Stimulated activated naive CD8-positive, alpha-beta T cell treated with anti-CD3 and anti-CD28 coated beads, Interleukin-15, Interleukin-2, amounts not matched to agents 100 ng/mL and 50 ng/mL, for 24 hours (primary cell): ENCODE data around the gene OR51E1.

Experiments
- H3K27ac Mint-ChIP-seq: one replicate; pipeline ENCODE4 v1.8.0; 2021; ENCODE audit warnings: mild to moderate bottlenecking, mixed read lengths
- H3K27me3 Mint-ChIP-seq: one replicate; pipeline ENCODE4 v1.8.0; 2021; ENCODE audit warnings: mixed read lengths
- H3K36me3 Mint-ChIP-seq: one replicate; pipeline ENCODE4 v1.8.0; 2021; ENCODE audit warnings: low read depth, mixed read lengths
- H3K4me1 Mint-ChIP-seq: one replicate; pipeline ENCODE4 v1.8.0; 2021; ENCODE audit warnings: low read depth, mixed read lengths
- H3K4me3 Mint-ChIP-seq: one replicate; pipeline ENCODE4 v1.8.0; 2021; ENCODE audit warnings: mild to moderate bottlenecking, mixed read lengths
- H3K9me3 Mint-ChIP-seq: one replicate; pipeline ENCODE4 v1.8.0; 2021; ENCODE audit warnings: mixed read lengths

Gene OR51E1

DNA sequence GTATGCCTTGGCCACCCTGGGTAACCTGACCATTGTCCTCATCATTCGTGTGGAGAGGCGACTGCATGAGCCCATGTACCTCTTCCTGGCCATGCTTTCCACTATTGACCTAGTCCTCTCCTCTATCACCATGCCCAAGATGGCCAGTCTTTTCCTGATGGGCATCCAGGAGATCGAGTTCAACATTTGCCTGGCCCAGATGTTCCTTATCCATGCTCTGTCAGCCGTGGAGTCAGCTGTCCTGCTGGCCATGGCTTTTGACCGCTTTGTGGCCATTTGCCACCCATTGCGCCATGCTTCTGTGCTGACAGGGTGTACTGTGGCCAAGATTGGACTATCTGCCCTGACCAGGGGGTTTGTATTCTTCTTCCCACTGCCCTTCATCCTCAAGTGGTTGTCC, 3.9 kb upstream of the OR51E1 start:
- Mint-ChIP-seq H3K9me3 (no peaks in the 10 kb centered on the region), H3K4me1 (no peaks in the 10 kb centered on the region), H3K36me3 (no peaks in the 10 kb centered on the region), H3K4me3 (no peak overlapping the region), H3K27me3 (peaks cover 7% of the 10 kb centered on the region), H3K27ac (no peak overlapping the region)

GRCh38 chr11:4641501-4641900, 2.3 kb upstream of the OR51E1 start:
- H3K27me3 Mint-ChIP-seq, result peaks cover 9% of the 10 kb centered on the region
- H3K36me3 Mint-ChIP-seq, result no peaks in the 10 kb centered on the region
- H3K4me3 Mint-ChIP-seq, result no peak overlapping the region
- no peak overlapping the region for H3K27ac Mint-ChIP-seq
- no peaks in the 10 kb centered on the region for H3K9me3 Mint-ChIP-seq
- H3K4me1 Mint-ChIP-seq, result no peaks in the 10 kb centered on the region

DNA sequence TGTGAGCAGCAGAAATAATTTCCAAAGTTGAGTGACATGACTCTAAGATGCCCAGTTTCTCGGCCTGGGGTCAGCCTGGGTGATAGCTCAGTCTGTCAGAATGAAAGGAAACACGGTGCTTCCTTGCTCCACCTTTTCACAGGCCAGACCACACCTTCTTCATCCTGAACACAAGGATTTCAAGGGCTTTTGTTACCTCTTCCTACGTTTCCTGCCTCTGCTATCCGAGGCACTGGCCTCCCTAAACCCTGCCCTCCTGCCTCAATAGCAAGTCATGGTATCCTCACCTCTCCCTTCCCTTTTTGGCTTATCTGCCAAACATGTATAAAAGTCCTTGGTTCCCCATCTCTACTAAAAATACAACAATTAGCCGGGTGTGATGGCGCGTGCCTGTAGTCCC, 1.7 kb upstream of the OR51E1 start:
- Mint-ChIP-seq H3K4me1 (no peaks in the 10 kb centered on the region), H3K4me3 (no peak overlapping the region), H3K9me3 (no peaks in the 10 kb centered on the region), H3K27me3 (peaks cover 9% of the 10 kb centered on the region), H3K27ac (no peak overlapping the region), H3K36me3 (no peaks in the 10 kb centered on the region)

GRCh38 chr11:4643076-4643475, 706 bp upstream of the OR51E1 start:
- H3K36me3 Mint-ChIP-seq, result no peaks in the 10 kb centered on the region
- no peak overlapping the region for H3K27ac Mint-ChIP-seq
- no peak overlapping the region for H3K4me3 Mint-ChIP-seq
- no peaks in the 10 kb centered on the region for H3K9me3 Mint-ChIP-seq
- H3K4me1 Mint-ChIP-seq, result no peaks in the 10 kb centered on the region
- peaks cover 10% of the 10 kb centered on the region for H3K27me3 Mint-ChIP-seq

DNA sequence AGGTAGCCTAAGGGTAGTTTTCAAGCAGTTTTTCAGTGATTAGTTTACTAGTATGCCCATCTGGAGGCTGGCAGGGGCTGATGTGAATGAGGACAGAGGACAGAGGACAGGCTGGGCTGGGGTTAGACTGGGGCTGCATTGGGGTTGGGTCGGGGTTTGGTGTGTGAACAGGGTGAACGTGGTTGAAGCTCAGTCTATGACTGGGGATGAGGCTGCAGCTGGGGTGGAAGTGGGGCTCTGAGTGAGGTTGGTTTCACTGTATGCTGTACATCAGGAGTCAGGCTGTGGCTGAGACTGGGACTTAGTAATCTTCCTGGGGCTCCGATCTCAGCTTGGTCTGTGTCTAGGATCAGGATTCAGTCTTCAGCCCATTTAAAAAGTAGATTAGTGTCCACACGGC, 451 bp downstream of the OR51E1 start:
- Mint-ChIP-seq H3K27ac (no peak overlapping the region), H3K36me3 (no peaks in the 10 kb centered on the region), H3K9me3 (no peaks in the 10 kb centered on the region), H3K4me1 (no peaks in the 10 kb centered on the region), H3K4me3 (no peak overlapping the region), H3K27me3 (peaks cover 14% of the 10 kb centered on the region)

DNA sequence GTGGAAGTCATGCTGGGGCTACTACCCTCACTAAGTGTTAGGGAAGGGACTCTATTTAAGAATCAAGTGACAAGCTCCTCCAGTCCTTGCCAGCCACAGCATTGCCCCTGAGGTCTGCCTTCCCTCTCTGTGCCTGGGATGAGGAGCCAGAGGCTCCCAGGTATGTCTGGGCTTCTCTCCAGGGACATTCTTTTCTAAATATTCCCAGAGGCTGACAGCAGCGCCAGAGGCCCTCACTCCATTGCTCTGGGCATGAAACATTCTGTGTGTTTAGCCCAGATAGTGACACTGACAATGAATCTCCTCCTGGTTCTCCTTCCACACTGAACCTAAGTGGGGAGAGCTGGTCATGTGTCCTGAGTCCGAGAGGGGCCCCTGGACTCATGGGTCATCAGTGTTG, 2.2 kb downstream of the OR51E1 start:
- no peaks in the 10 kb centered on the region for H3K4me1 Mint-ChIP-seq
- no peak overlapping the region for H3K27ac Mint-ChIP-seq
- no peaks in the 10 kb centered on the region for H3K36me3 Mint-ChIP-seq
- no peak overlapping the region for H3K4me3 Mint-ChIP-seq
- H3K9me3 Mint-ChIP-seq, result no peaks in the 10 kb centered on the region
- H3K27me3 Mint-ChIP-seq, result peaks cover 14% of the 10 kb centered on the region

DNA sequence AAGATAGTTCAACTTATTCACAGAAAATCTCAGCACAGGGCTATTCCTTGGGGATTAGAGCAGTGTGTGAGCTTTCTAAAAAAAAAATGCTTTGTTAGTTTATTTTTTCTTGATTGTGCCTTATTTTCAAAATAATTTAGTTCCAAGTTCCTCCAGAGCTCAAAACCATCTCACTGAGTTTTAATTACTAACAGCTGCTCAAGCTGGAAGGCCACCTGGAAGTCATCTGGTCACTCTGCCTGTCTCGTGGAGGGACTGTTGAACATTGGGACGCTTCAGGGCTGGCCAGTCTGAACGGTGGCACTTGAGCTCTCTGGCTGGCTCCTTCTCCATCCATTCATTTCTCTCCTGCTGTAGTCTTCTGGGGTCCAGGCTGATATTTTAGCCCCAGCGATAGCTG, 4.0 kb downstream of the OR51E1 start:
- no peak overlapping the region for H3K4me3 Mint-ChIP-seq
- no peaks in the 10 kb centered on the region for H3K36me3 Mint-ChIP-seq
- H3K27me3 Mint-ChIP-seq, result peaks cover 11% of the 10 kb centered on the region
- H3K27ac Mint-ChIP-seq, result no peak overlapping the region
- H3K4me1 Mint-ChIP-seq, result no peaks in the 10 kb centered on the region
- H3K9me3 Mint-ChIP-seq, result no peaks in the 10 kb centered on the region

DNA sequence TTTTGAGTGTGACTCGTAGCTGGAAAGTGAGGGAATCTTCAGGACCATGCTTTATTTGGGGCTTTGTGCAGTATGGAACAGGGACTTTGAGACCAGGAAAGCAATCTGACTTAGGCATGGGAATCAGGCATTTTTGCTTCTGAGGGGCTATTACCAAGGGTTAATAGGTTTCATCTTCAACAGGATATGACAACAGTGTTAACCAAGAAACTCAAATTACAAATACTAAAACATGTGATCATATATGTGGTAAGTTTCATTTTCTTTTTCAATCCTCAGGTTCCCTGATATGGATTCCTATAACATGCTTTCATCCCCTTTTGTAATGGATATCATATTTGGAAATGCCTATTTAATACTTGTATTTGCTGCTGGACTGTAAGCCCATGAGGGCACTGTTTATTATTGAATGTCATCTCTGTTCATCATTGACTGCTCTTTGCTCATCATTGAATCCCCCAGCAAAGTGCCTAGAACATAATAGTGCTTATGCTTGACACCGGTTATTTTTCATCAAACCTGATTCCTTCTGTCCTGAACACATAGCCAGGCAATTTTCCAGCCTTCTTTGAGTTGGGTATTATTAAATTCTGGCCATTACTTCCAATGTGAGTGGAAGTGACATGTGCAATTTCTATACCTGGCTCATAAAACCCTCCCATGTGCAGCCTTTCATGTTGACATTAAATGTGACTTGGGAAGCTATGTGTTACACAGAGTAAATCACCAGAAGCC, 11.0 kb downstream of the OR51E1 start:
- Mint-ChIP-seq H3K9me3 (no peaks in the 10 kb centered on the region), H3K27ac (no peak overlapping the region)

DNA sequence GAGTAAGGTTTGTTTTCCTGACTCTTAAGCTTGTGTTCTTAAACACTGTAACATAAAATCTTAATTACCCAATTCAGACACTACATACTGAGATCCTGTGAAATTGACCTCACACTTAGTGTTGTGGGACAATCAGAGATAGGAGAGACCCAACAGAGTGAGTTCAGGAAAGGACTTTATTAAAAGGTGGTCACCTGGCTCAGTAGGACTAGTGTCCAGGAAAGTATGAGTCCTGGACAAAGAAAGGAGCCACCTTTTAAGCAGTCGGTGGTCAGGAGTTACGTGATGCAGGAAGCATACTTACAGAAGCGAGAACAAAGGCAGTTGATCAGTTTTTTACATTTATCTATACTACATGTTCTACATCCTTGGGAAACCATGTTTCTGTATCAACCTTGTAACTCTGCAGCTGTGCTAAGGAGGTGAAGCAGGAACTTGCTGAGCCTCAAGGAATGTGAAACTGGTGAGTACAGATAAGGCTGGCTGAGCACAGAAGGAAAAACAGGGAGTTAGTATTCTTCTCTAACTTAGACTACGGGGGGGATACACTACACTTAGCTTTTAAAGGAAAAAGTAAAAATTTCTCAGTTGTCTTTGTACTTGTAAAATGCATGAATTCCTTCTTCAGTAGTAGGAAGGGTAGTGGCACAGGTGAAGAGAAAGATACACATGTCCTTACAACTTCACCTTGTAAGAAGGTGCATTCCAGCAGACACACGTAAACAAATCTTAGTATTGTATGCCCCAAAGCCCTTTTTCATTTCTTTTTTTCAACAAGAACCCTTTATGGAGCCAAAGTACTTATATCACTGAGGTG, 15.1 kb downstream of the OR51E1 start:
- H3K4me3 Mint-ChIP-seq, result no peak overlapping the region
- peaks cover 20% of the 10 kb centered on the region for H3K27me3 Mint-ChIP-seq
- H3K4me1 Mint-ChIP-seq, result no peaks in the 10 kb centered on the region
- no peaks in the 10 kb centered on the region for H3K9me3 Mint-ChIP-seq
- no peaks in the 10 kb centered on the region for H3K36me3 Mint-ChIP-seq
- no peak overlapping the region for H3K27ac Mint-ChIP-seq

More for the DNA sequence above, 11.0 kb downstream of the OR51E1 start:
- Mint-ChIP-seq H3K4me1 (no peaks in the 10 kb centered on the region), H3K27me3 (peaks cover 11% of the 10 kb centered on the region), H3K4me3 (no peak overlapping the region), H3K36me3 (no peaks in the 10 kb centered on the region)

DNA sequence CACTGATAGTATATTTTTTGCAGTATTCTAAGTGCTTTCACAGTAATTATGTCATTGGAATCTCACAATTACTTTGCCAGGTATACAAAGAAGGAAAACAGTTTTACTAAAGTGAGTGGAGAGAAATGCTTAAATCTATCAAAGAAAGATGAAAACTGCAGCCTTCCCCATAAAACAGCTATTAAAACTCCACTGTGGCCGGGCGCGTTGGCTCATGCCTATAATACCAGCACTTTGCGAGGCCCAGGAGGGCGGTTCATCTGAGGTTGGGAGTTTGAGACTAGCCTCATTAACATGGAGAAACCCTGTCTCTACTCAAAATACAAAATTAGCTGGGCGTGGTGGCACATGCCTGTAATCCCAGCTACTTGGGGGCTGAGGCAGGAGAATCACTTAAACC, 19.1 kb downstream of the OR51E1 start:
- Mint-ChIP-seq H3K27me3 (peaks cover 19% of the 10 kb centered on the region), H3K36me3 (no peaks in the 10 kb centered on the region), H3K27ac (no peak overlapping the region), H3K4me3 (no peak overlapping the region), H3K9me3 (no peaks in the 10 kb centered on the region), H3K4me1 (no peaks in the 10 kb centered on the region)

- no peak overlapping the region for H3K4me3 Mint-ChIP-seq
- no peak overlapping the region for H3K27ac Mint-ChIP-seq
- no peaks in the 10 kb centered on the region for H3K9me3 Mint-ChIP-seq
- no peaks in the 10 kb centered on the region for H3K4me1 Mint-ChIP-seq
- H3K27me3 Mint-ChIP-seq, result peaks cover 19% of the 10 kb centered on the region
- H3K36me3 Mint-ChIP-seq, result no peaks in the 10 kb centered on the region
Observed at GRCh38 chr11:4664183-4664582, 20.4 kb downstream of the OR51E1 start.

- H3K36me3 Mint-ChIP-seq, result no peaks in the 10 kb centered on the region
- H3K4me1 Mint-ChIP-seq, result no peaks in the 10 kb centered on the region
- H3K9me3 Mint-ChIP-seq, result no peaks in the 10 kb centered on the region
- H3K27me3 Mint-ChIP-seq, result peaks cover 23% of the 10 kb centered on the region
- no peak overlapping the region for H3K4me3 Mint-ChIP-seq
- H3K27ac Mint-ChIP-seq, result no peak overlapping the region
Observed at GRCh38 chr11:4664786-4665185, 21.0 kb downstream of the OR51E1 start.

DNA sequence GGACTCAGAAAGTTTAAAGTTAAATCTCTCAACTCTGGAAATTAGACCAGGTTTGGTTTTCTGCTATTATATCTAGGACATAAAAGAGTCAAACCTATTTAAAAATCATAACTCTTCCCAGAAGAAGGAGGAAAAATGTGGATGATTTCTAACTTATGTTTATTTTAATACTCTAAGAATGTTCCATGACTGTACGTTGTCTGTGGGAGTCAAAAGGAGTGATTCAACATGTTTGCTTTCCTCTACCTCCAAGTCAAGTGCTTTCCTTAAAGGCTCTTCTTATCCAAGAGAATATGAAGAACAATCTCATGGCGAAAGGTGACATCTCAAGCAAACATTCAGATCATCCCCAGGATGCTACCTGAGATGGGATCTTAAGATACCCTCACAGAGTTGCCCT, 21.6 kb downstream of the OR51E1 start:
- H3K36me3 Mint-ChIP-seq, result no peaks in the 10 kb centered on the region
- no peaks in the 10 kb centered on the region for H3K4me1 Mint-ChIP-seq

GRCh38 chr11:4671741-4672140, 28.0 kb downstream of the OR51E1 start:
- H3K27me3 Mint-ChIP-seq, result peaks cover 28% of the 10 kb centered on the region
- no peak overlapping the region for H3K27ac Mint-ChIP-seq
- no peaks in the 10 kb centered on the region for H3K4me1 Mint-ChIP-seq
- no peaks in the 10 kb centered on the region for H3K36me3 Mint-ChIP-seq
- no peaks in the 10 kb centered on the region for H3K9me3 Mint-ChIP-seq
- no peak overlapping the region for H3K4me3 Mint-ChIP-seq

More for the DNA sequence above, 21.6 kb downstream of the OR51E1 start:
- H3K9me3 Mint-ChIP-seq, result no peaks in the 10 kb centered on the region
- peaks cover 19% of the 10 kb centered on the region for H3K27me3 Mint-ChIP-seq
- no peak overlapping the region for H3K4me3 Mint-ChIP-seq
- no peak overlapping the region for H3K27ac Mint-ChIP-seq

- H3K4me3 Mint-ChIP-seq, result no peak overlapping the region
- H3K36me3 Mint-ChIP-seq, result no peaks in the 10 kb centered on the region
Observed at GRCh38 chr11:4672470-4672869, 28.7 kb downstream of the OR51E1 start.

More at GRCh38 chr11:4672470-4672869, 28.7 kb downstream of the OR51E1 start:
- Mint-ChIP-seq H3K9me3 (no peaks in the 10 kb centered on the region), H3K4me1 (no peaks in the 10 kb centered on the region), H3K27ac (no peak overlapping the region), H3K27me3 (peaks cover 28% of the 10 kb centered on the region)
